Kidney tubule cell (primary cell): ENCODE data around the gene ACAP1.

ENCODE experiments used
- DNase-seq: peaks from one replicate; pipeline ENCODE4 v3.0.0-alpha.2; 2018; ENCODE audit warnings: low spot score

ACAP1 gene

GRCh38 chr17:7388856-7389255 lies 52.5 kb downstream of the ACAP1 start:
- DNase-seq = no peak

DNA sequence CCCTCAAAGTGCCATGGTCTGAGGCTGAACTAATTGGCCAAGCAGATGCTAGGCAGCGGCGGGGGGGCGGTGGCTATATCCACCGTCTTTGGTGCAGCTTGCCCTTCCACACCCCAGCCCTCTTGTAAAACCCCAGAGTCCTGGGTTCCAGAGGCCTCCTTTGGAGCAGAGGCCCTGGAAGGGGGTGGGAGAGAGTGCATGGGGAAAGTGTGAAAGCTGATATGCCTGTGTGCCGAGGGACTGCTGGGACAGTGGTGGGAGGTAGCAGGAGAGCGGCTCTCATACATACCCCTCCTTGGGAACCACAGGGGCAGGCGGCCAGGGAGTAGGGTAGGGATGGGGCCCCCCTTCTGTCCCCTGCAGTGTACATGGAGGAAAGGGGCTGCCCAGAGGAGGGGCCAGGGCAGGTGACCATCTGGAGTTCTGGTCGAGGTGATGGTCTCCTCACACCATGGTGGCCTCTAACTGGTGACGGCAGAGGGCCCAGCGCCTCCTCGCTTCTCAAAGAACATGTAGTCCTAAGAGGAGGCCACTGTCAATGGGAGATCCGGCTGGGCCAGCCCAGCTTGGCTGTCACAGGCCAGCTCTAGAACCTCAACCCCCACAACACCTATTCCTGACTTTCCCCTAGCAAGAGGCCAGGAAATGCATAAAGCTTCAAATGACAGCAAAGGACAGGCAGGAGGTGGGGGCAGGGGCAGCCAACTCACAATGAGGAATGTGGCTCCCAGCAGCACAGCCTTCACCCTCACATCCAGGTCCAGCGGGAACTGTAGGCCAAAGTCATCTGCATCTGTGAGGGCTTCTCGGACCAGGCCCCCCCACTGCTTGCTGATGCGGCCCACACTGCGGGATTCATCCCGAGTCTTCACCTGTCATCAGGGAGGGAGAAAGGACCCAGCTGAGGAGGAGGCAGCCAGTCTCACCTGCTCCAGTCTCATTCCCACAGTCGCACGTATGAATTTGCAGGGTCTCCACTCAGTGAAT lies 53.9 kb downstream of the ACAP1 start:
- no peak for DNase-seq

DNA sequence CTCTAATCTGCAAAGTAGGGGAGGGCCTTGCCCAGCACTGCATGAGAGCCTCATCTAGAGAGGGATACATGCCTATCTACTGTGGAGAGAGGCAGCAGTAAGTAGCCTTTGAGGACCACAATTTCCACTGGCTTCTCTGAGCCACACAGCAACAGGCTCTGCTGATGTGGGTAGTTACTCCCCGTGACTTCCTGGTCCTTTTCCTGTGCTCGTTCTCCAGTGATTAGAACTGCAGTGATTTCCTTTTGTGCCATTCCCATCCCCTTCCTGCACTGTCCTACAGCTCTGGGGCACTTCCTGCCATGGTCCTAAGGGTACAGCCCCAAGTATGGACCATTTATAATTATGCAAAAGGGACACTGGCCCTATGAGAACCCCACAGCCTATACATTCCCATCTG lies 55.0 kb downstream of the ACAP1 start:
- no peak for DNase-seq

DNA sequence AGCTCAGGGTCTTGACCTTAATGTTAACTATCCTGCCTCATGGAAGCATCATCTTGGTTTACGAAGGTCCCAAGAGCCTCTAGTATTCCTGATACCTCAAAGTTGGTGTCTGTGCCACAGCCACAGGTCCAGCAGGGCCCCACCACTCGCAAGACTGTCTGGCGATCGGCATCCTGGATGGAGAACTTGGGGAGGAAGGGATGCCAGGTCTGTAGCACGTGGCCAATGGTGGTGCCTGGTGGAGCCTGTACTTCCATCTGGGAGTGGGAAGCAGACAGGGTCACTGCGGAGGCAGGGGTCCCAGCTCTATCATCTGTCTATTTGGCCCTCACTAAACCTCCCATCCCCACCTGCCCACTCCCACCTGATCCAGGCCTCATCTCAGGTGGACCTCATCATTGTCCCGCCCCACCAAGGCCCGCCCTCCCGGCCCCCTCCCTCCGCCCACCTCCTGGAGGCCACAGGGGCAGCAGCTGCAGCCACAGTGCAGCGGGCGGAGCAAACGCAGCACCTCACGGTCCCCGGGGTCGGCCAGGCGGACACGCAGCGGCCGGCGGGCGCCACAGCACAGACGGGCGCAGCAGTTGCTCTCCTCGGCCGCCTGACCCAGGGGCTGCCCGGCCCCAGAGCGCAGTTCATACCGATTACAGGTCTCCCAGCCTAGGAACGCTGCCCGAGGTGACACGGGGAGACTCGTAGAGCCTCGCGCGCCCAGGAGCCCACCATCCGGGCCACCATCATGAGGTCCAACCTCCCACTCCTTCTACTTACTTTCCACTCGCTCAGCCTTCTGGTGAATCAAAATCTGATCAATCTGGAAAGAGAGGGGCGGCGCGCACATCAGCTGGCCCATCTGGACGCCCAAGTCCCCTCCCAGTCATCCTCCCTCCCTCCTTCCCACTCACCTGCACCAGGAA lies 56.6 kb downstream of the ACAP1 start:
- DNase-seq = no peak

- DNase-seq = peak; percentile 29
These were observed 57.5 kb downstream of the ACAP1 start for GRCh38 chr17:7393613-7394451.

- DNase-seq = peak; percentile 94
These were observed 58.3 kb downstream of the ACAP1 start, which contains the start of gene PLSCR3 for GRCh38 chr17:7394452-7395191. TSS of gene PLSCR3 (minus strand) at chr17:7394525. CDS start at chr17:7394110, 415 bp downstream.

DNA sequence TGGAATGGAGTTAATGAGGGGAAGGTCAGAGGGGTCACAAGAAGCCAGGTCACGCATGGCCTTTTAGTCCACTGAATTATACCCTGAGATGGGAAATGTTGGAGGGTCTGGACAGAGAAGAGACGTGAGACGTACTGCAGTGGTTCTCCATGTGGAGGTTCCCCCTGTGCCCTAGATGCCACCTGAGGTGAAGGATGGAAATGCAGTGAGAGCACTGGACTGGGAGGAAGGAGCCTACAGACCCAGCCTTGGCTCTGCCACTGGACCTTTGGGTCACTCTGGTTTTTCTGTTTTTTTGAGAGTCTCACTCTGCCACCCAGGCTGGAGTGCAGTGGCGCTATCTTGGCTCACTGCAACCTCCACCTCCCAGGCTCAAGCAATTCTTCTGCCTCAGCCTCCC lies 59.8 kb downstream of the ACAP1 start:
- DNase-seq = no peak

- no peak for DNase-seq
These were observed 62.3 kb downstream of the ACAP1 start for GRCh38 chr17:7398612-7399011.
